GM21786 (cell line): ENCODE results near the gene KAT14.
"Not testable (repeated sequence)": the region's sequence is repeated elsewhere in the genome, so short reads cannot be mapped to it uniquely, and the experiment has no call there.

Experiments used
- ATAC-seq: cut with Tn5 transposase; IDR thresholded peaks from one replicate; pipeline ENCODE4 v1.9.1; 2021; ENCODE audit not compliant: unreplicated experiment

Gene KAT14

DNA sequence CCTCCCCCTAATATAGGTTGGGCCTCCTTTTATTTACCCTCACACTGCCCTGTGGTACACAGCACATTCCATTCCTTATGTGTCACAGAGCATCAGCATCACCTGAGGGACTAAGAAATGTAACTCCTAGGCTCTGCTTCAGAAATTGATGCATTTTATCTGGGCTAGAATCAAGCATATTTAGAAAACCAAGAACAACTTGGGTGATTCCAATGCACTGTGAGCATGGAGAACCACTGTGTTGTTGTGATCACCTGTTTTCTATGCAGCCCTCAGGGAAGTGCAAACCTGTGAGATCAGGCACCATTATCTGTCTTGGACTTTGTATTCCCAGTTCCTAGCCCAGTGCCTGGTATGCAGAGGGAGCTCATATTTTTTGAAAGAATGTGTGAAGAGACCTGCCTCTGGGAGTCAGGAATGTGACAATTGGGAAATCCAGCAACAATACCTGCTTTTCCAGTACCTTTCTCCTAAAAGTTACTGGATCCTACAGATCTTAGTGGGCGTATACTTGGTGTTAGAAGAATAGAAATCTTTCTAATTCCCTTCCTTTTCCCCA lies 7.0 kb downstream of the KAT14 start:
- ATAC-seq: no peak

GRCh38 chr20:18154342-18154741 lies 16.7 kb downstream of the KAT14 start:
- no peak for ATAC-seq

DNA sequence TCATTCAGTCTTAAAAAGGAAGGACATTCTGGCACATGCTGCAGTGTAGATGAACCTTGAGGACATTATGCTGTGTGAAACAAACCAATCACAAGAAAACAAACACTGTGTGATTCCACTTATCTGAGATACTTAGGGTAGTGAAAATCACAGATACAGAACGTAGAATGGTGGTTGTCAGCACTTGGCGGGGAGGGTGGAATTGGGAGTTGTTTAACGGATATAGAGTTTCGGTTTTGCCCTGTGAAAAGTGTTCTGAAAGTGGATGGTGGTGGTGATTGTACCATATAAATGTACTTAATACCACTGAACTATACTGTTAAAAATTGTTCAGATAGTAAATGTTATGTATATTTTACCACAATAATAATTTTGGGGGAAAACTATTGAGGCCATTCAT lies 18.4 kb downstream of the KAT14 start:
- no peak for ATAC-seq

GRCh38 chr20:18164356-18164755 lies 26.7 kb downstream of the KAT14 start:
- ATAC-seq: no peak

GRCh38 chr20:18165553-18165952 lies 27.9 kb downstream of the KAT14 start:
- ATAC-seq: no peak

GRCh38 chr20:18166241-18166881 lies 28.7 kb downstream of the KAT14 start:
- ATAC-seq: no peak

DNA sequence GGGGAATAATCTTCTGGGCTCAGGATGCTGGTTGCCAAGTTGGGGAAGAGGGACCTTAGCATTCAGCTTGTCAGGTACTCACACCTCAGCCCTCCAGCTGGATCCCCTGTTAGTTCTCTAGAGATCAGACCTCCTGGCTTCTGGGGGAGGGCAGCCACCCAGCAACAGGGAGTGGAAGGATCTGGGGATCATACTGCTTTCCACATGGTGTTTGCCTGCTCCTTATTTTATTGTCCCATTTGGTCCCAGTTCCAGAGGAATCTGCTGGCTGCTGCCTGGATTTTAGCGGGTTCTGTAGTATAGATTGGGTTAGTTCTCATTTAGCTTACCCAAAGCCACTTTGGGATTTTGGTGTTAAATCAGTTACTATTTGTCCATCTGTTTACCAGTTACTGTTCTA lies 29.3 kb downstream of the KAT14 start:
- ATAC-seq: no peak

GRCh38 chr20:18172379-18172778 lies 34.7 kb downstream of the KAT14 start:
- no peak for ATAC-seq

GRCh38 chr20:18174906-18175683 lies 37.4 kb downstream of the KAT14 start:
- ATAC-seq: no peak

- ATAC-seq: no peak
Measured at GRCh38 chr20:18176318-18176785, 38.7 kb downstream of the KAT14 start.

GRCh38 chr20:18180366-18180765 lies 42.7 kb downstream of the KAT14 start:
- not testable (repeated sequence) for ATAC-seq

DNA sequence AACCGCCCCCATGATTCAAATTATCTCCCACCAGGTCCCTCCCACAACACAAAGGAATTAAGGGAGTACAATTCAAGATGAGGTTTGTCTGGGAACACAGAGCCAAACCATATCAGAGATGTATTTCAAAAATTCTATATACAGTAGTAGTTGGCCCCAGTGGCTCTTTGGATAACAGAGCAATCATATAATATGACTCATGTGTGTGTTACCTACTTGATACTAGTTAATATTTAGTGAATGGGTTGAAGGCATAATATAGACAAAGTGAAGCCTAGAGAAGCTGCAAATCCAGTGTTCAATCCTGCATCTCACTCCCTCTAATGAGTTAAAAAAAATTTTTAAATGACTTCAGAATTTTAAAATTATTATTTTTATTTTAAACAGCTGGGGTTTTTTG lies 43.2 kb downstream of the KAT14 start:
- no peak for ATAC-seq

- ATAC-seq: no peak
Measured at GRCh38 chr20:18187020-18187419, 49.4 kb downstream of the KAT14 start.

DNA sequence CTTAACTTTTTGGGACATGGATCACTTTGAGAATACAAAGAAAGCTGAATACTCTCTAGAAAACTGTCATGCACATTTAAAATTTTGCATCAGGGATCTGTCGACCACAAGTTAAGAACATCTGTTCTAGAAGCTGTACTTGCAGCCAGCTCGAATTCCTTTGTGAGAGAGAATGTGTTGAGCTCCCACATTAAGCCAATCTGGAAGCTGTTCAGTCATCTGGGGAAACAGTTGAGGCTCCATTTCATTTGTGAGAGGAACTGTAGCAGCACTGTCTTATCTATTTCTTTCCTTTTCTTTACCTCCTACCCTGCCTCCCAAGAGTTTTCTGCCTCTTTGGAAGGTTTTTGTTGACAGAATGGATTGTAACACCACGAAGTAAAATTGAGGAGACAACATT lies 50.8 kb downstream of the KAT14 start:
- no peak for ATAC-seq

DNA sequence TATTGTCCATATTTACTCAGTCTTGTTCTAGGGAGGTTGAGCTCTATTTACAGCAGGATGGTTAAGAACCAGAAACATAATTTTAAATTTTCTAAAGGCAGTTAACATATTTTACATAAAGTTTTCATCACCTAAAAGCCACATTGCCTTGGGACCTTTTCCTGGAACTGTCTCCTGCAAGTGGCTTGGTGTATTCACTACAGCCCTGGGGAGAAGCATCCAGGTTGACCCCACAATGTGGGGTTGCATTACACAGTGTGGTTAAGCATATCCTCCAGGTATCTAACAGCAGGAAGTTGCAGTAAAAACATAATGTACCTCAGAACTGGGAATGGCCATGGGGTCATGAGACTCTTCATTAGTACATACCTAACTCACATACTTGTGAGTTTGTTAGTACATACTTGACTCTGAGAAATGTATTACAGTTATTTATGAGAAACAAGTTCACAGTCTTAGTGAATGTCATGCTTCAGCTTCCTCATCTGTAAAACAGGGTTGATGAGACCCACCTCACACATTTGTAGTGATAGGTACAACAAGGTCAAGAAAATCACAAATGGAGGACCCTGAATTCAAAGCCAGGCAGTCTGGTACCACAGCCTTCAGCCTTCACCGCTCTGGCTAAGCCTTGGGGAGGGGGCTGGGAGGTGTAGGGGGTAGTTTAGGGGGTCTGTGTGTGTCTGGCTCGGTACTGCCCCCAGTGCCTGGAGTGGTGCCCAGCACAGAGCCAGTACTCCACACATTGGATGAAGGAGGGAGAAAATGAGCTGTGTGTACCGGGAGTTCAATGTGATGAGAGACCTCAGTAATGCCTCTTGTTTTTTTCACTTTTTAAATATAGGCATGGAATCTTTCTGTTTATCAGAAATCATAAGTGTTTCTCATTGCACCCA lies 52.9 kb downstream of the KAT14 start:
- ATAC-seq: no peak

- no peak for ATAC-seq
Measured at GRCh38 chr20:18191306-18191705, 53.6 kb downstream of the KAT14 start.

- ATAC-seq: not testable (repeated sequence)
Measured at GRCh38 chr20:18194461-18194860, 56.8 kb downstream of the KAT14 start.

DNA sequence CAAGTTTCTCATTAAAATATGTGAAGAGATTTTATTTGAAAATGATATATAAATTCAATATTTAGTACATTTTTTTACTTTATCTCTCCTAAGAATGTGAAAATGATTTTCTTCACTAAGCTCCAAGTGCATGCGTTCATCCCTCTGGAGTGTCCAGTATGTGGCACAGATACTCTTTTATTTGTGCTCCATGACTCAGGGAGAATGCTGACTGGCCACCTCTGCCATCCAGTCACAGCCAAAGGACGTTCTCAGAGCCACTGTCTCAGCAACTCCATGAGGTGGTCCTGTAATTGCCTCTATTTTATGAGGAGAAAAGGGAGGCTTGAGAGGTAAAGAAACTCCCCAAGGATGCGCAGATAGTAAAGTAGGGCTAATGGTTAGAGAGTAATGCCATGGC lies 58.3 kb downstream of the KAT14 start:
- ATAC-seq: no peak

GRCh38 chr20:18197382-18198070 lies 59.9 kb downstream of the KAT14 start:
- ATAC-seq: no peak

DNA sequence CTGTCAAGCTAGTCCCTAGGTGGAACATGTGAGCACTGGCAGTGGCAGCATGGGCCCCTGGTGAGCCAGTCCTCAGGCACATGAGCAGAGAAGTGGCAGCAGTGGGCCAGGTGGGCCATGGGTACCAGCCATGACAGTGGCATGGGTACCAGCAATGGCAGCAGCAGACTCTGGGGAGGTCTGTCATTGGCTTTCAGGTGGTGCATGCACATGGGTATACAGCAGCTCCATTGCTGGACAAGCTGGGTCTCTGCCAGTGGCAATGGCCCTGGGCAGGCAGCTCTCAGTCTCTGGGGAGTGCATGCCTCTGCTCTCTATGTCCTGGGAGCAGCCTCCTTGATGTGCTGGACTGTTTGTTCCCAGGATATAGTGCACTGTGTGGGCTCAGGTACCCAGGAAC lies 65.3 kb downstream of the KAT14 start:
- no peak for ATAC-seq

- not testable (repeated sequence) for ATAC-seq
Measured at GRCh38 chr20:18203700-18204099, 66.0 kb downstream of the KAT14 start.
